ENCODE measurements around the gene TSPAN12. TPM values are rescaled to one million over a fixed set of nuclear protein-coding genes. Genes with fewer than 3 reads are reported as not detected.

The TSPAN12 gene
- total and polyA plus RNA-seq, 2 donors (not counting 3 experiments of a cell fraction or from before 2014, with no cell fraction given) = 9.3 to 19.8 TPM

DNA sequence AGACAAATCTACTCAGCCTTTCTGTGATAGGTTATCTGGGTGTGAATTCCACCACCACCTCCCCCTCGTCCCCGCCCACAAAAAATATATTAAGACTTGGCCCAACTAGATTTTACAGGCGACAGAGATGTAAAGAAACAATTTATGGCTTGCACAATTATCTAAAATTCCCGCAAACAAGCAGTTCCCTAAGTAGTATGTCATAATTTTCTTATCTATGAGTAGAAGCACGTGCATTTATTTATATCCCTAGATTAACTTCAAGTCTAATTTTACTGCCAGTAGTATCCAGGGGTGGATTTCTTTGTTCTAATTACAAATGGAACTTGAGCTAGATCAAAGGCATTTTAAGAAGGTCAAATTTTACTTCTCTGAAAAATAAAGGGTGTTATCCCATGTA lies 1.7 kb downstream of the TSPAN12 start:
- TF ChIP-seq POLR2AphosphoS5 (IDR thresholded peaks at IDR 0.05; ENCODE audit: insufficient read depth, low read depth, low read length) (no peak), GATA2 (IDR thresholded peaks at IDR 0.05; ENCODE audit: insufficient read depth, insufficient read length, low read depth, low read length) (no peak), EZH2 (IDR thresholded peaks at IDR 0.05; ENCODE audit: borderline replicate concordance, low read depth, low read length, severe bottlenecking) (no peak), CTCF (IDR thresholded peaks at IDR 0.05; ENCODE audit: extremely low read depth in 1 of 2, insufficient read depth in 1 of 2, low read depth in 1 of 2, low read length in 2 of 2) (no peak), JUN (IDR thresholded peaks at IDR 0.05; ENCODE audit: borderline replicate concordance, insufficient read depth, insufficient read length, low read depth) (no peak), MAX (IDR thresholded peaks at IDR 0.05; ENCODE audit: insufficient read depth, insufficient read length) (no peak), FOS (IDR thresholded peaks at IDR 0.05; ENCODE audit: borderline replicate concordance, insufficient read depth, low read length) (no peak), MYC (IDR thresholded peaks at IDR 0.05; ENCODE audit: low read depth, low read length) (no peak), POLR2A (IDR thresholded peaks at IDR 0.05; ENCODE audit: low read depth, low read length) (no peak)
- ChIA-PET CTCF (interaction anchor here (1.1 to 1.8 kb wide), 3 partner anchors 47 to 227 kb away, joined by 3 to 5 read pairs (median 3); no protein-coding TSS in a partner anchor), POLR2A (no interaction called here)
- Histone ChIP-seq H3K36me3 (ENCODE audit: control insufficient read depth in 2 of 2, extremely low read depth in 1 of 2, insufficient read depth in 2 of 2, low read length in 2 of 2) (no peaks in the 10 kb centered on the region), H3K79me2 (ENCODE audit: control insufficient read depth, insufficient read depth, low read length) (no peaks in the 10 kb centered on the region), H3K4me1 (ENCODE audit: control insufficient read depth, extremely low read depth, insufficient read depth, low read length) (peaks cover 15% of the 10 kb centered on the region), H3K4me3 (replicated peaks in 1 of 3; ENCODE audit: insufficient read depth in 1 of 3, low read depth in 1 of 3, low read length in 3 of 3) (peak overlapping the region in 2 of 3 experiments; percentile 77 to 86), H4K20me1 (replicated peaks; ENCODE audit: control insufficient read depth, extremely low read depth, insufficient read depth, low read length) (no peaks in the 10 kb centered on the region), H2AFZ (ENCODE audit: low read depth, low read length) (no peak overlapping the region), H3K27ac (ENCODE audit: insufficient read depth, low read depth, low read length) (no peak overlapping the region), H3K27me3 (ENCODE audit: control insufficient read depth in 2 of 2, insufficient read depth in 2 of 2, low read length in 2 of 2) (no peaks in the 10 kb centered on the region), H3K9ac (replicated peaks; ENCODE audit: extremely low read depth, insufficient read depth, low read length) (no peak overlapping the region), H3K9me3 (replicated peaks; ENCODE audit: control insufficient read depth, insufficient read depth, low read length) (no peaks in the 10 kb centered on the region), H3K9me1 (replicated peaks; ENCODE audit: control insufficient read depth, extremely low read depth, insufficient read depth, low read length) (no peaks in the 10 kb centered on the region), H3K4me2 (ENCODE audit: insufficient read depth, low read length) (peak overlapping the region; percentile 89)
- DNase-seq (ENCODE audit: low read depth, low spot score) (no peak), FAIRE-seq (no peak)
- dilution Hi-C loops (cut with MboI; ENCODE audit: extremely low pct_ligation_motif_present, low sequenced_read_pairs) = no loop called here
- intact Hi-C loops (cut with micrococcal nuclease) = loop anchor here (2.0 to 10.0 kb wide), 3 partner anchors 165 to 499 kb away; no protein-coding TSS in a partner anchor
- no TSS peak for BruUV-seq (replicated peaks)

Data from endothelial cell of umbilical vein (primary cell).